VCaP (cell line): ENCODE results near the gene SCFD2.

Experiments used
- H3K27ac ChIP-seq: fragments of 450-650 bp; 2 replicates; pipeline ENCODE4 v1.5.1; 2017
- CTCF ChIP-seq: fragments of 450-650 bp; conservative IDR thresholded peaks from 2 replicates; pipeline ENCODE4 v1.5.1; 2017; ENCODE audit warnings: mild to moderate bottlenecking, moderate library complexity

The SCFD2 gene

DNA sequence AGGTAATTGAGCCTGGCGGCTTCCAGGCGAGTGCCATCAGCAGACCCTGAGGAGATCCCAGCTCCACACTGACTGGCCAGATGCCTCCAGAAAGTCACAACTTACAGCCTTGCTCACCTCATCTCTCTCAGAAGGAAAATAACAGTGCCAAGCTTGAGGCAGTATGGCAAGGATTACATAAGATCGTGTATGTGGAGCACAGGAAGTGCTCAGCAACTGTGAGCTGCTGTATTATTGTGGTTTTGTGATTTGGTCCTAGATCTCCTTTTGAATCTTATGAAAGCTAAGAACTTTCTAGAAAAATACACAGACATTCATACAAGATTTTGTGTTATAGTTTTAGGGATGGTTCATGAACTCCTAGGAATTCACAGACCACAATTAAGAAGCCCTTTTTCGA, 489.8 kb downstream of the SCFD2 start:
- no peak overlapping the region for H3K27ac ChIP-seq
- TF ChIP-seq CTCF = no peak

GRCh38 chr4:52874948-52875347, 490.9 kb downstream of the SCFD2 start:
- H3K27ac ChIP-seq = no peak overlapping the region
- no peak for TF ChIP-seq CTCF

DNA sequence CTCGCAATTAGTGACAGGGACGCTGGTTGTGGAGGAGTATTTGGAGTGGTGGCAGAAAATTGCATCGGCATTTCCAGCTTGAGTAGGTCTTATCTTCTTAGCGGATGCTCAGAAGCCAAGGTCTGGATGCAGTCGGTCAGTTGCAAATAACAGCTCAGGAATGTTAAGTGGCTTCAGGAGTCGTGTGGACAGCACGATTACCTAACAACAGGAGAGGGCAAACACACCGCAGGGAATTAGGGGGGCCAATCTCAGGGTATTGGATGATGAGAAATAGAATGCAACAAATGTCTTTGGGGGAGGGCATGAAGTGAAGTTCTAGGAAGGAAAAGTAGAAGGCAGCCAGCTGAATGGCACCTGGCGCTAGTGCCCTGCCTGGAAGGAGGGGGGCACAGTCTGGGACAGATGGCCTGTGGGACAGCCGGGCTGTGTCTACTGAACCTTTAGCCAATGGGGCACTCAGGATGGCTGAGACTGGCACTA, 492.0 kb downstream of the SCFD2 start:
- no peak for TF ChIP-seq CTCF
- no peak overlapping the region for H3K27ac ChIP-seq

- H3K27ac ChIP-seq = no peak overlapping the region
- TF ChIP-seq CTCF = no peak
These were observed 492.7 kb downstream of the SCFD2 start for GRCh38 chr4:52873191-52873590.

- TF ChIP-seq CTCF = no peak
- no peak overlapping the region for H3K27ac ChIP-seq
These were observed 495.6 kb downstream of the SCFD2 start for GRCh38 chr4:52870225-52870624.

DNA sequence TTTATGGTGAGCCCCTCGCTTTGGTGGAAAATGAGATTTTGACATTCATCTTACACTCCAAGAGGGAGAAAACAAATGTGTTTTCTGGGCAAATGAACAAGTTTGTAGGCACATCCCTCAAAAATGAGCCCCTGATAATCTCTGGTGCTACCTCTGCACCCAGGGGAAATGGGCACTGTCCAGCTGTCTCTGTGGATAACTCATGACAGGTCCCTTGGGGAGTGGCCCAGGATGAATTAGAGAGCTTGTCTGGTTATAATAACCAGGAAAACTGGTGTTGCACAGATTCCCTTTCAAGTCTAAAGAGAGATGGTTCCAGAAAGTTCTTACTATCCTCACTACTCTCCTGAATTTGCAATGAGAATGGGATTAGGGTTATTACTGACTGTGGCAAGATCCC, 496.2 kb downstream of the SCFD2 start:
- no peak overlapping the region for H3K27ac ChIP-seq
- TF ChIP-seq CTCF = no peak

DNA sequence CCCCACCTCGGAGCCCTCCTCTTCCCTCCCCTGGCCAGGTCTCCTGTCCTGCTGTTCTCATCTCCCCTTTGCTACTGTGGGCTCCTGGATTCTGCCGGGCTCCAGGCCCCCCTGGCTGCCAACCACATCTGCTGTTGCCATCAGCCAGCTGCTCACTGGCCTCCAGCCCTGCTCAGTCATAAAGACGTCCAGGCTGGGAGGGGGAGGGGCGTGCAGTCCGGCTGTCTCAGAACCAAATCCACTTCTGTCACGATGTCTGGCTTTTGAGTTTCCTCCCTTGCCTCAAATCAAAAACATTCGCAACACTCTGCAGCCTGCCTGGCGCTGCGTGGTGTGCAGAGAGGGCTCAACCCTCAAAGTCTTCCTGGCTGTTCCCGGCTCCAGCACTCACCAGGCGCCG, 496.7 kb downstream of the SCFD2 start:
- H3K27ac ChIP-seq = peak overlapping the region; percentile 48; the same call in 1 of the 2 replicates
- TF ChIP-seq CTCF = no peak

- TF ChIP-seq CTCF = peak; percentile 26
- peak overlapping the region; percentile 48 for H3K27ac ChIP-seq
These were observed 497.7 kb downstream of the SCFD2 start for GRCh38 chr4:52868133-52868532.
